ENCODE measurements around the gene SLC12A5. TPM values are rescaled to one million over a fixed set of nuclear protein-coding genes. Genes with fewer than 3 reads are reported as not detected.

SLC12A5 gene
- polyA plus RNA-seq, 3 donors, result not detected

- intact Hi-C loops (cut with micrococcal nuclease), result loop anchor here (5.0 to 10.0 kb wide), 2 partner anchors 95 to 198 kb away; partner anchors contain the start of gene PLTP (in 1 of the 2)
- peak overlapping the region in 1 of 2 donors; percentile 30 for H3K4me3 Mint-ChIP-seq
- H3K27me3 ChIP-seq (ENCODE audit: control insufficient read depth in 2 of 2, insufficient read depth in 2 of 2, low read length in 2 of 2), result peaks cover 12 to 51% of the 10 kb centered on the region in 2 donors
- H3K27ac Mint-ChIP-seq, result no peak overlapping the region
- H3K9ac ChIP-seq (ENCODE audit: insufficient read depth, low read length, poor library complexity, severe bottlenecking), result no peak overlapping the region
- H3K4me1 Mint-ChIP-seq, result peaks cover 87% of the 10 kb centered on the region
- H3K4me1 ChIP-seq (ENCODE audit: control insufficient read depth in 1 of 2, insufficient read depth in 2 of 2, low read length in 2 of 2), result peaks cover 91 to 95% of the 10 kb centered on the region in 2 donors
- H3K36me3 ChIP-seq (replicated peaks in 1 of 2; ENCODE audit: control insufficient read depth in 1 of 2, insufficient read depth in 2 of 2, low read length in 2 of 2), result no peaks in the 10 kb centered on the region
- TF ChIP-seq CTCF (IDR thresholded peaks at IDR 0.05), result no peak
- 96% methylated on average over 7 of the region's 11 CpGs for WGBS (ENCODE audit: insufficient coverage)
- no peaks in the 10 kb centered on the region for H4K20me1 ChIP-seq (ENCODE audit: insufficient read depth, low read length)
- no peak overlapping the region for H3K4me2 ChIP-seq (replicated peaks; ENCODE audit: extremely low read depth, low read length, poor library complexity, severe bottlenecking)
- no peak for DNase-seq
- no peak overlapping the region for H3K4me3 ChIP-seq (replicated peaks in 1 of 3; ENCODE audit: low read depth in 2 of 3, low read length in 3 of 3)
- H3K27me3 Mint-ChIP-seq (ENCODE audit: low read depth in 3 of 3), result peaks cover 48 to 70% (median 63%) of the 10 kb centered on the region in 3 donors
- H3K27ac ChIP-seq (ENCODE audit: low read depth in 1 of 2, low read length in 2 of 2), result no peak overlapping the region
- no peaks in the 10 kb centered on the region for H3K79me2 ChIP-seq (ENCODE audit: insufficient read depth, low read length)
- H2AFZ ChIP-seq (ENCODE audit: insufficient read depth, low read depth, low read length, poor library complexity, severe bottlenecking), result no peak overlapping the region
- no peaks in the 10 kb centered on the region for H3K9me3 ChIP-seq (replicated peaks in 1 of 2; ENCODE audit: control insufficient read depth in 1 of 2, insufficient read depth in 1 of 2, low read length in 2 of 2)
- peaks cover 5 to 20% (median 13%) of the 10 kb centered on the region in 7 donors for H3K9me3 Mint-ChIP-seq
- H3K36me3 Mint-ChIP-seq, result peaks cover 2 to 32% of the 10 kb centered on the region in 2 donors
These were observed 22.1 kb upstream of the SLC12A5 start for GRCh38 chr20:46006964-46007363.

- H3K27ac Mint-ChIP-seq, result peak overlapping the region in 5 of 7 donors; percentile 51 to 85 (median 63)
- H3K79me2 ChIP-seq (ENCODE audit: insufficient read depth, low read length), result no peaks in the 10 kb centered on the region
- H3K27me3 ChIP-seq (ENCODE audit: control insufficient read depth in 2 of 2, insufficient read depth in 2 of 2, low read length in 2 of 2), result peaks cover 11 to 54% of the 10 kb centered on the region in 2 donors
- peak overlapping the region in 1 of 2 donors; percentile 93 for H3K4me3 Mint-ChIP-seq
- H3K4me1 Mint-ChIP-seq, result peaks cover 90% of the 10 kb centered on the region
- H3K36me3 Mint-ChIP-seq, result peaks cover 2 to 30% of the 10 kb centered on the region in 2 donors
- peaks cover 52 to 70% (median 66%) of the 10 kb centered on the region in 3 donors for H3K27me3 Mint-ChIP-seq (ENCODE audit: low read depth in 3 of 3)
- H3K36me3 ChIP-seq (replicated peaks in 1 of 2; ENCODE audit: control insufficient read depth in 1 of 2, insufficient read depth in 2 of 2, low read length in 2 of 2), result no peaks in the 10 kb centered on the region
- peak overlapping the region in 1 of 3 experiments; percentile 29 for H3K4me3 ChIP-seq (replicated peaks in 1 of 3; ENCODE audit: low read depth in 2 of 3, low read length in 3 of 3)
- no peaks in the 10 kb centered on the region for H4K20me1 ChIP-seq (ENCODE audit: insufficient read depth, low read length)
- no peak overlapping the region for H2AFZ ChIP-seq (ENCODE audit: insufficient read depth, low read depth, low read length, poor library complexity, severe bottlenecking)
- TF ChIP-seq CTCF (IDR thresholded peaks at IDR 0.05), result no peak
- peaks cover 5 to 24% (median 19%) of the 10 kb centered on the region in 7 donors for H3K9me3 Mint-ChIP-seq
- DNase-seq, result no peak
- H3K9me3 ChIP-seq (replicated peaks in 1 of 2; ENCODE audit: control insufficient read depth in 1 of 2, insufficient read depth in 1 of 2, low read length in 2 of 2), result peaks cover 0 to 1% of the 10 kb centered on the region in 2 donors
- no peak overlapping the region for H3K27ac ChIP-seq (ENCODE audit: low read depth in 1 of 2, low read length in 2 of 2)
- 92% methylated on average over 2 of the region's 4 CpGs for WGBS (ENCODE audit: insufficient coverage)
- H3K9ac ChIP-seq (ENCODE audit: insufficient read depth, low read length, poor library complexity, severe bottlenecking), result no peak overlapping the region
- H3K4me1 ChIP-seq (ENCODE audit: control insufficient read depth in 1 of 2, insufficient read depth in 2 of 2, low read length in 2 of 2), result peaks cover 97 to 100% of the 10 kb centered on the region in 2 donors
- intact Hi-C loops (cut with micrococcal nuclease), result loop anchor here (2.0 to 10.0 kb wide), 3 partner anchors 15 to 197 kb away; partner anchors contain the start of gene PLTP (in 1 of the 2)
- peak overlapping the region; percentile 39 for H3K4me2 ChIP-seq (replicated peaks; ENCODE audit: extremely low read depth, low read length, poor library complexity, severe bottlenecking)
These were observed 21.3 kb upstream of the SLC12A5 start for GRCh38 chr20:46007671-46008070.

All from CD14-positive monocyte (primary cell).